ENCODE data around the gene SULT1B1.
"Not testable (repeated sequence)": the region's sequence is repeated elsewhere in the genome, so short reads cannot be mapped to it uniquely, and the experiment has no call there.

Gene SULT1B1

GRCh38 chr4:69760455-69760854 lies at the start of gene SULT1B1:
TSS of gene SULT1B1 (minus strand) at chr4:69760620. CDS start at chr4:69755217, 5,403 bp downstream.
- DNase-seq (ENCODE audit: low read depth in 2 of 2, low spot score in 1 of 2) = no peak

GRCh38 chr4:69800599-69800998 lies 40.2 kb upstream of the SULT1B1 start:
- DNase-seq (ENCODE audit: low read depth in 2 of 2, low spot score in 1 of 2) = no peak

DNA sequence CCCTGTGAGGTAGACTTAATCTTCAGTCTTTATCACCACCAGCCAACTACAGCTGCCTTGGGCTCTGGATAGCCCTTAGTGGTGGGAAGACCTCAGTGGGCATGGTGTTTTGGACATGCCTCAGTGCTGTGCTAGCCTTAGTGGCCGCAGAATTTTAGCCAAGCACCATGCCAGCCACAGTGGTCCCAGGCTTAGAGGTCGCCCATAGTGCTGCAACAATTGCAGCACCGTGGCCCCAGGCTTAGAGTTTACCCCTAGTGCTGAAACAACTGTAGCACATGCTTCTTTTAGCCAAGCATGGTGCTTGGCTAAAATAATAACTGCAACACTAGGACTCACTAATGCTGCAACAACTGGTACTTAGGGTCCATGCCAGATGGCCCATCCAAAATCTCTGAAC lies 38.9 kb upstream of the SULT1B1 start:
- no peak for DNase-seq (ENCODE audit: low read depth in 2 of 2, low spot score in 1 of 2)

DNA sequence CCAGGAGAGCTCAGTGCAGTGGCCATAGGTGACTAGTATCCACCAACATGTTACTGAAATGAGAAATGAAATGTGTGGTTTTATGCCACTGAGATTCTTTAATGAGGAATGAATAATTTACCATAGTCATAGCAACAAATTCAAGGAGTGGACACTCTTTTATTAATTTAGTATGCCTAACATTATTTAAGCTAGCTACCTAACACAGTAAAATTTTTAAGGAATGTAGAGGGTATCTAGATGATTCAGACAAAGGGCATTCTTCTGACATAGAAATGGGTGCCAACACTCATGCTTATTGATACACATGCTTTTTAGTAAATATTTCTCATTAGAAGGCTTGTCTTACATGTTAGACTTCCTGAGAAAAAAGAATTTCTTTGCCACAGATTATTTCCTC lies 33.3 kb upstream of the SULT1B1 start:
- DNase-seq (ENCODE audit: low read depth in 2 of 2, low spot score in 1 of 2) = no peak

DNA sequence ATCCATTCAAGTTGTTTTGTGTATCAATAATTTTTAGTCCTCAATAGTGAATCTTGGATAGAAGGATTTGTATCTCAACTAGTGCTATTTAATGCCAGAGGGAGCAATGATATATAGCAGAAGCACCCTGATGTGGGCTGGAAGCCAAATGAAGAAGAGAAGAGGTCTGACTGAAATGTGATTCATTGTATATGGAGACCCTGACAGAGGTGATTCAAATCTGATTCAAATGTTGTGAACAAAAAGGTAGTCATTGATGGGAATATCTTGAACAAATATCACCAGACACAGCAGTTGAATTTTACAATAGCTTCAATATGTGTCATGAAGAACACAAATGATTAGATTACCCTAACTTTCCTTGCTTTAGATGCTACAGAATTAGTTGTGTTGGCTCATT lies 27.5 kb upstream of the SULT1B1 start:
- no peak for DNase-seq (ENCODE audit: low read depth in 2 of 2, low spot score in 1 of 2)

- DNase-seq (ENCODE audit: low read depth in 2 of 2, low spot score in 1 of 2) = no peak
Observed at GRCh38 chr4:69786547-69786946, 26.1 kb upstream of the SULT1B1 start.

DNA sequence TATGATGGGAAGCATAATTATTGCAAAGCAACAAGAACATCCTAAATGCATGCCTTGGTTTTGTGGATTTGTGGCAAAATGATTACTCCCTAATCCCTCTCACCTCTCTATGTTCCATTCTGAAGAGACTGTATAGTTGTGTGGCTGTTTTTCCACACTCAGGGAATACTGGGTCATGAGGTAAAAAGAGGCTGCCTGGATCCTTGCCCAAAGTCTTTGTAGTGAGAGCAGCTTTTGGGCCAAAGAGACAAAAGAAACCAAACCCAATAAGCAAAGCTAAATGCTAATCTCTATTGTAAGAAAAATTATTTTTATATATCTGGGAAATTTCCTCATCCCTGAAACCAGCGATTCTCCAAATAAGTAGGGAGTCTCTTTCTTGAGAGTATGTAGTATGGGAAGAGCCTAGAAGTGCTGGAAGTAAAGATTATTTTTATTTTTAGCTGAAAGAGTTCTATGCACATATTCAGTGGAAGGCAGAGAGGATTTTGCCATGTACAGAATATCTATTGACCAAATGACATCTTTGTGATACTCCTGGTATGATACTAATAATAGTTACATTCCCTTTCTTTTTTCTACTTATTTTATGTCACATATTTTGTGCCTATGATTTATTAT lies 24.9 kb upstream of the SULT1B1 start:
- DNase-seq (ENCODE audit: low read depth in 2 of 2, low spot score in 1 of 2) = no peak

DNA sequence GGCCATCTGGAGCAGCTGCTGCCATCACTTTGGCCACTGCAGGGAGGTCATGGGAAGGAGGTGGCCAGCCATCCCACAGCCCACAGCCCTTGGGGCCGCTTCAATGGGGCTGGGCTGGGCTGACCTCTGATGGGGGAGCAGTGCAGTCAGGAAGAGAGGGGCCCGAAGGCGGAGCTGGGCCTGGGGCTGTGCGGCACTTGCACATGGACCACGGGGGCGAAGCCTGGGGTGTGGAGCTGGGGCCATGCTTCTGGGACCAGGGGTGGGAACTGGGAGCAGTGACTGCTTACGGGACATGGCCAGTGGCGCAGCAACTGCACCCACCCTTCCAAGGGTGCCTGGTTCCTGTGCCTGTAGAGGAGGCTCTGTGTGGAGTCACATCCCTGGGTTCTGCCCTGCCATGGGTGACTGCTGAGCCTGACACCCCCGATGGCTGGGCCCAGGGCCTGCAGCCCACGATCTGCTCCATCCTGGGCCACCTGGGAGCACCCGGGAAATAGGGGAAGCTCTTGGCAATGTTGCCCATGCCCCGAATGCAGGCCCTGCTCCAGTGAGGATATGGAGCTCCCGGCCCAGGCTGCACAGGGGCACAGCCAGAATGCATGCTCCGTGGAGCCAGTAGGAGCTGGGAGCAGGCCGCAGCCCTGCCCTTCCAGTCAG lies 22.4 kb upstream of the SULT1B1 start:
- no peak for DNase-seq (ENCODE audit: low read depth in 2 of 2, low spot score in 1 of 2)

GRCh38 chr4:69781458-69782418 lies 21.3 kb upstream of the SULT1B1 start:
- DNase-seq (ENCODE audit: low read depth in 2 of 2, low spot score in 1 of 2) = no peak

DNA sequence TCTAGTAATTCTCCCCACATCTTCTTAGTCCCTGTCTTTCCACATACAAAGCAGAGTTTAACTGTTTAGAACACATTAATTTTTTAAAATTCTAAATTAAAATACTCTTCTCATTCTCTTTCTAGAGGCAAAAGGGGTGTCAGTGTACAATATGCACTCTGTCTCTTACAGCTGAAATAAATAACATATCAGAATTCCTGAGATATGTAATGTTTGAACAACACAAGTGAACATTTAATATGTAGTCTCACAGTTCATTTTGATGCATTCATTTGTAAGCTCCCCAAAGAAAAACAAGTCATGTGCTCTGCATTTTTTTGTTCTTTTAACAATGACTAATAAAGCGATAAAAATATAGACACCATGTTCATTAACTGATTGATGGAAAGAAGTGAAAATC lies 19.7 kb upstream of the SULT1B1 start:
- no peak for DNase-seq (ENCODE audit: low read depth in 2 of 2, low spot score in 1 of 2)

GRCh38 chr4:69776696-69777095 lies 16.3 kb upstream of the SULT1B1 start:
- DNase-seq (ENCODE audit: low read depth in 2 of 2, low spot score in 1 of 2) = no peak

DNA sequence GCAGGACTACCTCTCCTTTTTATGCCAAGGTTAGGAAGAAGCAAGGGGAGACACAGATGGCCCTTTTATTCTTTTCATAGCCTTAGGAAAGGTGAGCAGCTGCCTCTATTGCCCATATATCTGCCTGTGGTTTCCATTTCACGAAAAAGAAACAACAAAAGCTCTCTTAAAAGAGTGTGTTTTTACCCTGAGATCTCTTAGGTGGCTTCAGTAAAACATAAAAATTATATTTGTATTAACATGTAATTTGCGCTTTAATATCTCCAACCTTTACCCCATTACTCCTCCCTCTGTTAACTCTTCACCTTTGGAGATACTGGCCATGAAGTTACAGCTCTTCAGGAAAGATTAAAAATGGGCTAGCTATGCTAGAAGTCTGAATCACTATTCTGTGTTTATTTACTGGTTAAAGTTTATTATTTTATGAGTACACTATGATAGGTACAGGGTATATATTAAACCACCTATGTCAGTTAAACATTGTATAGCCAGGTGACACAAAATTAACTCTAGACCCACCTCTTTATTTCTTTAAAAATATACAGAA lies 15.0 kb upstream of the SULT1B1 start:
- no peak for DNase-seq (ENCODE audit: low read depth in 2 of 2, low spot score in 1 of 2)

- DNase-seq (ENCODE audit: low read depth in 2 of 2, low spot score in 1 of 2) = no peak
Observed at GRCh38 chr4:69773484-69773883, 13.1 kb upstream of the SULT1B1 start.

GRCh38 chr4:69768554-69768953 lies 8.1 kb upstream of the SULT1B1 start:
- not testable (repeated sequence) for DNase-seq (ENCODE audit: low read depth in 2 of 2, low spot score in 1 of 2)

- no peak for DNase-seq (ENCODE audit: low read depth in 2 of 2, low spot score in 1 of 2)
Observed at GRCh38 chr4:69765751-69766150, 5.3 kb upstream of the SULT1B1 start.

DNA sequence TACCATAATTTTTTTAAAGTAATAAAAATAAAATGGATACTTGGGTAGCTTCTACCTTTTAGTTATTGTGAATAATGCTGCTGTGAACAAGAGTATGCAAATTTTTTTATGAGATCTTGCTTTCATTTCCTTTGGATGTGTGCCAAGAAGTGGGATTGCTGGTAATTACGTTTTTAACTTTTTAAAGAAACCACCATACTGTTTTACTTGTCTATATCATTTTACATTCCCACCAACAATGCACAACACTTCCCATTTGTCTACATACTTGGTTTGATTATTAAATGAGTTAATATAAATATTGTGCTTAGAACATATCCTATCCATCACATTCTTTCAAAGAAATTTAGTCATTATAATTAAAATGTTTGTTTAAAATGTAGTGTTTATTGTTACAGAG lies 3.9 kb upstream of the SULT1B1 start:
- DNase-seq (ENCODE audit: low read depth in 2 of 2, low spot score in 1 of 2) = no peak

DNA sequence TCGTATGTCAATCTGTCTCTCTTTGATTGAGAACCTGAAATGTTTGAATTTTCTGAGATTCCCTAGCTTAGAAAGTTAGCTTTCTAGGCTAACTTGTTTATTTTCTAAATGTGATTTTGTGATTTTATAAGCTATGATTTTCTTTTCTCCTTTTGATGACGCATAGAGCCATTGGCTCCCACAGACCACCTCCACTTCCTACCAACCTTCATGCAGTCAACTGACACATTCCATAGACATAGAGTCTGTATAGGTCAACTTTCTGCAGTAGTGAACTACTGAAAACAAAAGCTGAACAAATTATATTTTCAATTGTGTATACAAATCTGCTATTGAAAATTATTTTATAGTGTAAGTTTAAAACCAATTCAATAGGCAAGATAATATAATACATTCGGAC lies 2.8 kb upstream of the SULT1B1 start:
- DNase-seq (ENCODE audit: low read depth in 2 of 2, low spot score in 1 of 2) = no peak

- no peak for DNase-seq (ENCODE audit: low read depth in 2 of 2, low spot score in 1 of 2)
Observed at GRCh38 chr4:69759189-69759604, 1.2 kb downstream of the SULT1B1 start.

GRCh38 chr4:69757464-69757863 lies 3.0 kb downstream of the SULT1B1 start:
- DNase-seq (ENCODE audit: low read depth in 2 of 2, low spot score in 1 of 2) = no peak

- no peak for DNase-seq (ENCODE audit: low read depth in 2 of 2, low spot score in 1 of 2)
Observed at GRCh38 chr4:69754926-69755580, 5.4 kb downstream of the SULT1B1 start.

- no peak for DNase-seq (ENCODE audit: low read depth in 2 of 2, low spot score in 1 of 2)
Observed at GRCh38 chr4:69753686-69754085, 6.7 kb downstream of the SULT1B1 start.
